DOHH2 (cell line): ENCODE results near the gene KIRREL2.

Experiments used
- H3F3A ChIP-seq: fragments of 200-600 bp; sonication (generic), shearing (Covaris generic); 2 replicates; pipeline ENCODE4 v1.6.0; 2016; ENCODE audit warnings: antibody characterized with exemption, mild to moderate bottlenecking; ENCODE audit not compliant: control insufficient read depth, insufficient read depth
- H3K27ac ChIP-seq: fragments of 200-600 bp; sonication (generic); 2 replicates; pipeline ENCODE4 v1.5.1; 2014; ENCODE audit warnings: low read depth, mild to moderate bottlenecking, low read length, moderate library complexity
- H3K27me3 ChIP-seq: fragments of 200-600 bp; sonication (generic); 2 replicates; pipeline ENCODE4 v1.6.1; 2014; ENCODE audit warnings: mild to moderate bottlenecking, low read length, mixed read lengths; ENCODE audit not compliant: control insufficient read depth
- H3K36me3 ChIP-seq: fragments of 200-600 bp; sonication (generic); 2 replicates; pipeline ENCODE4 v1.6.1; 2014; ENCODE audit warnings: mild to moderate bottlenecking, low read length, moderate library complexity, mixed read lengths; ENCODE audit not compliant: control insufficient read depth
- H3K4me1 ChIP-seq: fragments of 200-600 bp; sonication (generic); 2 replicates; pipeline ENCODE4 v1.6.1; 2014; ENCODE audit warnings: mild to moderate bottlenecking, low read length, mixed read lengths; ENCODE audit not compliant: control insufficient read depth
- H3K4me2 ChIP-seq: fragments of 200-600 bp; sonication (generic); 2 replicates; pipeline ENCODE4 v1.6.0; 2014; ENCODE audit warnings: mild to moderate bottlenecking, low read length, moderate library complexity
- H3K4me3 ChIP-seq: fragments of 200-600 bp; sonication (generic); 2 replicates; pipeline ENCODE4 v1.5.1; 2014; ENCODE audit warnings: mild to moderate bottlenecking, low read length, mixed read lengths
- H3K79me2 ChIP-seq: fragments of 200-600 bp; sonication (generic); 2 replicates; pipeline ENCODE4 v1.6.1; 2014; ENCODE audit warnings: mild to moderate bottlenecking, low read length, mixed read lengths; ENCODE audit not compliant: control insufficient read depth
- H3K9me2 ChIP-seq: fragments of 200-600 bp; sonication (generic); replicated peaks from 2 replicates; pipeline ENCODE4 v1.6.1; 2014; ENCODE audit warnings: mild to moderate bottlenecking, low read length, mixed read lengths; ENCODE audit not compliant: control insufficient read depth
- H3K9me3 ChIP-seq: fragments of 200-600 bp; sonication (generic); 2 replicates; pipeline ENCODE4 v1.6.1; 2014; ENCODE audit warnings: antibody characterized with exemption, low read length, mixed read lengths; ENCODE audit not compliant: control insufficient read depth, insufficient read depth
- H4K20me1 ChIP-seq: fragments of 200-600 bp; sonication (generic); 2 replicates; pipeline ENCODE4 v1.6.0; 2014; ENCODE audit warnings: low read depth, mild to moderate bottlenecking, antibody characterized with exemption, low read length, moderate library complexity; ENCODE audit not compliant: control insufficient read depth, insufficient read depth
- EZH2phosphoT487 ChIP-seq: fragments of 200-600 bp; sonication (generic); IDR thresholded peaks from 2 replicates; pipeline ENCODE4 v1.6.1; 2017; ENCODE audit warnings: borderline replicate concordance, mild to moderate bottlenecking, antibody characterized with exemption, low read length, moderate library complexity, mixed read lengths
- TF ChIP-seq, protein P1 (sequence below): fragments of 200-600 bp; sonication (generic); IDR thresholded peaks from one replicate; pipeline ENCODE4 v1.5.1; 2014; ENCODE audit warnings: antibody characterized with exemption, mild to moderate bottlenecking, low read depth, low read length; ENCODE audit not compliant: poor library complexity, severe bottlenecking

Gene KIRREL2

GRCh38 chr19:35874392-35874930 lies 17.8 kb downstream of the KIRREL2 start:
- H3K4me2 ChIP-seq, result no peak overlapping the region
- no peaks in the 10 kb centered on the region for H3F3A ChIP-seq
- peaks cover 5% of the 10 kb centered on the region; the same call in 1 of the 2 replicates for H3K27me3 ChIP-seq
- H3K9me3 ChIP-seq, result no peaks in the 10 kb centered on the region
- no peak overlapping the region for H3K27ac ChIP-seq
- H3K4me1 ChIP-seq, result peaks cover 13% of the 10 kb centered on the region
- no peaks in the 10 kb centered on the region for H3K9me2 ChIP-seq
- H3K4me3 ChIP-seq, result no peak overlapping the region
- no peak for TF ChIP-seq EZH2phosphoT487
- TF ChIP-seq, protein P1, sequence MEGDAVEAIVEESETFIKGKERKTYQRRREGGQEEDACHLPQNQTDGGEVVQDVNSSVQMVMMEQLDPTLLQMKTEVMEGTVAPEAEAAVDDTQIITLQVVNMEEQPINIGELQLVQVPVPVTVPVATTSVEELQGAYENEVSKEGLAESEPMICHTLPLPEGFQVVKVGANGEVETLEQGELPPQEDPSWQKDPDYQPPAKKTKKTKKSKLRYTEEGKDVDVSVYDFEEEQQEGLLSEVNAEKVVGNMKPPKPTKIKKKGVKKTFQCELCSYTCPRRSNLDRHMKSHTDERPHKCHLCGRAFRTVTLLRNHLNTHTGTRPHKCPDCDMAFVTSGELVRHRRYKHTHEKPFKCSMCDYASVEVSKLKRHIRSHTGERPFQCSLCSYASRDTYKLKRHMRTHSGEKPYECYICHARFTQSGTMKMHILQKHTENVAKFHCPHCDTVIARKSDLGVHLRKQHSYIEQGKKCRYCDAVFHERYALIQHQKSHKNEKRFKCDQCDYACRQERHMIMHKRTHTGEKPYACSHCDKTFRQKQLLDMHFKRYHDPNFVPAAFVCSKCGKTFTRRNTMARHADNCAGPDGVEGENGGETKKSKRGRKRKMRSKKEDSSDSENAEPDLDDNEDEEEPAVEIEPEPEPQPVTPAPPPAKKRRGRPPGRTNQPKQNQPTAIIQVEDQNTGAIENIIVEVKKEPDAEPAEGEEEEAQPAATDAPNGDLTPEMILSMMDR, result no peak
- no peaks in the 10 kb centered on the region for H3K36me3 ChIP-seq
- no peaks in the 10 kb centered on the region for H4K20me1 ChIP-seq
- H3K79me2 ChIP-seq, result no peaks in the 10 kb centered on the region

DNA sequence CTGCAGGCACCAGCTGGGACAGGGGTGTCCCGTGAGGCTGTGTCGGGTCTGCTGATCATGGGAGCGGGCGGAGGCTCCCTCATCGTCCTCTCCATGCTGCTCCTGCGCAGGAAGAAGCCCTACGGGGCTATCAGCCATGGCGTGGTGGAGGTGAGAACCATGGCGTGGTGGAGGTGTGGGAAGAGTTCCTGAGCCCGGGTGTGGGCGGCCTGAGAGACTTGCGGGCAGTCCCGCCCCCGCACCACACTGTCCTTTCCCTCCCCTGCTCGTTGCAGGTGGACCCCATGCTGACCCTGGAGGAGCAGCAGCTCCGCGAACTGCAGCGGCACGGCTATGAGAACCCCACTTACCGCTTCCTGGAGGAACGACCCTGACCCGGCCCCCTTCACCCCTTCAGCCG lies 22.4 kb downstream of the KIRREL2 start:
- no peaks in the 10 kb centered on the region for H3K79me2 ChIP-seq
- no peaks in the 10 kb centered on the region for H3K9me3 ChIP-seq
- H4K20me1 ChIP-seq, result no peaks in the 10 kb centered on the region
- no peak overlapping the region for H3K27ac ChIP-seq
- peaks cover 16% of the 10 kb centered on the region for H3K4me1 ChIP-seq
- no peak overlapping the region for H3K4me2 ChIP-seq
- no peaks in the 10 kb centered on the region for H3K9me2 ChIP-seq
- H3K4me3 ChIP-seq, result no peak overlapping the region
- peaks cover 7% of the 10 kb centered on the region; the same call in 1 of the 2 replicates for H3K27me3 ChIP-seq
- no peaks in the 10 kb centered on the region for H3K36me3 ChIP-seq
- TF ChIP-seq, protein P1, result no peak
- TF ChIP-seq EZH2phosphoT487, result no peak
- H3F3A ChIP-seq, result peaks cover 5% of the 10 kb centered on the region

DNA sequence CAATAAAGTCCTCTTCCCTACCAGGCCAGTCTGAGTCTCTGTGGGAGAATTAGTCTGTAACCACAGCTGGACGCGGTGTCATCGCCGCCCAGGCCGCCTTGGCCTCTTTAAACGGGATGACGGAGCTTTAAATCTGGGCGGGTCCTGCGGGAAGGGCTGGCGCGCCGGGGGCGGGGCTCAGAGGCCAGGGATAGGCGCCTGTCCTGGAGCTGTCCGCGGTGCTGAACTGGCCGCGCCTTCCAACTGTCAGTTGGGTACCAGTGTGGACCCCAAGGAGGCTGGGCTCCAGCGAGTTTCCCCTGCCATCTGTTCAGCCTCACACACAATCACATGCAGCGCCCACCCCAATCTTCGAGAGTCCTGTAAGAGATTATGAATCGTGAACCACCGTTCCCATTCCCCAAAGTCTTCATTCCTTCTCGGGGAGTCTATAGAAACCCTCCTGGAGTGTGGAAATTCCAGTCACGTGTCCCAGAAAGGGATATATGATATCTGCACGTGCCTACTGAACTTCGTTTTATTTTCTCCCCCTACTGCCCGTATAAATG lies 23.1 kb downstream of the KIRREL2 start:
- no peak overlapping the region for H3K27ac ChIP-seq
- no peaks in the 10 kb centered on the region for H3K9me2 ChIP-seq
- H3K27me3 ChIP-seq, result peaks cover 7% of the 10 kb centered on the region; the same call in 1 of the 2 replicates
- H3K4me3 ChIP-seq, result no peak overlapping the region
- TF ChIP-seq, protein P1, result no peak
- no peak for TF ChIP-seq EZH2phosphoT487
- H4K20me1 ChIP-seq, result no peaks in the 10 kb centered on the region
- peaks cover 5% of the 10 kb centered on the region for H3F3A ChIP-seq
- H3K79me2 ChIP-seq, result no peaks in the 10 kb centered on the region
- no peak overlapping the region for H3K4me2 ChIP-seq
- no peaks in the 10 kb centered on the region for H3K36me3 ChIP-seq
- H3K9me3 ChIP-seq, result no peaks in the 10 kb centered on the region
- H3K4me1 ChIP-seq, result peaks cover 18% of the 10 kb centered on the region
